GM19240 (cell line): ENCODE data around the gene LRRIQ4.

ENCODE experiments used
- DNase-seq: peaks from one replicate; pipeline ENCODE4 v3.0.0; 2011; ENCODE audit warnings: low spot score; ENCODE audit not compliant: insufficient read length

The LRRIQ4 gene

GRCh38 chr3:169812332-169813235 lies at the start of gene LRRIQ4, which contains the start of gene LRRC34:
TSS of gene LRRIQ4 (plus strand) at chr3:169812870. CDS start at chr3:169821922, 9,052 bp downstream.
TSS of gene LRRC34 (minus strand) at chr3:169812904. CDS start at chr3:169812548, 356 bp downstream.
- peak; percentile 27 for DNase-seq

GRCh38 chr3:169764312-169764881 lies 48.3 kb upstream of the LRRIQ4 start:
- DNase-seq, result peak; percentile 8

- DNase-seq, result peak; percentile 51
These were observed 47.6 kb upstream of the LRRIQ4 start, which contains the start of gene TERC for GRCh38 chr3:169764882-169765612. TSS of gene TERC (minus strand) at chr3:169765060.

- DNase-seq, result peak; percentile 14
These were observed 43.1 kb upstream of the LRRIQ4 start, which contains the start of gene ACTRT3 for GRCh38 chr3:169769287-169770181. TSS of gene ACTRT3 (minus strand) at chr3:169769561. CDS start at chr3:169769520, 41 bp downstream.

GRCh38 chr3:169771497-169772304 lies 41.0 kb upstream of the LRRIQ4 start:
- DNase-seq, result no peak

- DNase-seq, result no peak
These were observed 40.3 kb upstream of the LRRIQ4 start for GRCh38 chr3:169772305-169772896.

GRCh38 chr3:169772897-169773816 lies 39.5 kb upstream of the LRRIQ4 start, which contains the start of gene MYNN:
TSS of gene MYNN (plus strand) at chr3:169773396. CDS start at chr3:169774296, 900 bp downstream.
- DNase-seq, result peak; percentile 44

GRCh38 chr3:169774186-169774585 lies 38.5 kb upstream of the LRRIQ4 start:
- DNase-seq, result no peak

- no peak for DNase-seq
These were observed 34.8 kb upstream of the LRRIQ4 start for GRCh38 chr3:169777822-169778221.

GRCh38 chr3:169780742-169781141 lies 31.9 kb upstream of the LRRIQ4 start:
- DNase-seq, result no peak

- no peak for DNase-seq
These were observed 31.3 kb upstream of the LRRIQ4 start for GRCh38 chr3:169781209-169781855.

- no peak for DNase-seq
These were observed 25.6 kb upstream of the LRRIQ4 start for GRCh38 chr3:169787120-169787519.

- no peak for DNase-seq
These were observed 24.9 kb upstream of the LRRIQ4 start for GRCh38 chr3:169787791-169788190.

- DNase-seq, result no peak
These were observed 22.5 kb upstream of the LRRIQ4 start for GRCh38 chr3:169790219-169790618.

- no peak for DNase-seq
These were observed 21.8 kb upstream of the LRRIQ4 start for GRCh38 chr3:169790687-169791429.

- no peak for DNase-seq
These were observed 20.3 kb upstream of the LRRIQ4 start for GRCh38 chr3:169792359-169792758.

GRCh38 chr3:169804681-169805080 lies 8.0 kb upstream of the LRRIQ4 start:
- DNase-seq, result no peak
